Stomach (tissue), 4 donors: ENCODE data around the gene ZNFX1.
"Not testable (repeated sequence)": the region's sequence is repeated elsewhere in the genome, so short reads cannot be mapped to it uniquely, and the experiment has no call there.

Experiments
- EP300 ChIP-seq: sonication (generic); formaldehyde crosslinking; IDR thresholded peaks from one replicate; pipeline ENCODE4 v1.6.1; 2017; ENCODE audit warnings: antibody characterized with exemption
- POLR2A ChIP-seq, 4 donors: fragments of 450-650 bp; IDR thresholded peaks; one replicate each; pipeline ENCODE4 v1.6.1; 2016; ENCODE audit warnings: antibody characterized with exemption in 4 of 4, control low read depth in 2 of 4, mild to moderate bottlenecking in 1 of 4, moderate library complexity in 1 of 4
- POLR2AphosphoS5 ChIP-seq, 3 donors: sonication (generic); formaldehyde crosslinking; IDR thresholded peaks; one replicate each; pipeline ENCODE4 v1.6.1; 2016; ENCODE audit warnings: antibody characterized with exemption in 3 of 3
- TF ChIP-seq, protein P1 (sequence below), 7 experiments: fragments of 450-650 bp in 4 of 7; fragments of 200-600 bp in 3 of 7; sonication (generic) in 3 of 7; IDR thresholded peaks; one replicate each; pipeline ENCODE4 v1.5.1; 2016 to 2019; ENCODE audit warnings: antibody characterized with exemption in 7 of 7, control low read depth in 2 of 7, mild to moderate bottlenecking in 1 of 7

- TF ChIP-seq, protein P1, sequence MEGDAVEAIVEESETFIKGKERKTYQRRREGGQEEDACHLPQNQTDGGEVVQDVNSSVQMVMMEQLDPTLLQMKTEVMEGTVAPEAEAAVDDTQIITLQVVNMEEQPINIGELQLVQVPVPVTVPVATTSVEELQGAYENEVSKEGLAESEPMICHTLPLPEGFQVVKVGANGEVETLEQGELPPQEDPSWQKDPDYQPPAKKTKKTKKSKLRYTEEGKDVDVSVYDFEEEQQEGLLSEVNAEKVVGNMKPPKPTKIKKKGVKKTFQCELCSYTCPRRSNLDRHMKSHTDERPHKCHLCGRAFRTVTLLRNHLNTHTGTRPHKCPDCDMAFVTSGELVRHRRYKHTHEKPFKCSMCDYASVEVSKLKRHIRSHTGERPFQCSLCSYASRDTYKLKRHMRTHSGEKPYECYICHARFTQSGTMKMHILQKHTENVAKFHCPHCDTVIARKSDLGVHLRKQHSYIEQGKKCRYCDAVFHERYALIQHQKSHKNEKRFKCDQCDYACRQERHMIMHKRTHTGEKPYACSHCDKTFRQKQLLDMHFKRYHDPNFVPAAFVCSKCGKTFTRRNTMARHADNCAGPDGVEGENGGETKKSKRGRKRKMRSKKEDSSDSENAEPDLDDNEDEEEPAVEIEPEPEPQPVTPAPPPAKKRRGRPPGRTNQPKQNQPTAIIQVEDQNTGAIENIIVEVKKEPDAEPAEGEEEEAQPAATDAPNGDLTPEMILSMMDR (IDR thresholded peaks at IDR 0.05) = not testable (repeated sequence)
- TF ChIP-seq POLR2AphosphoS5 (IDR thresholded peaks at IDR 0.05); POLR2A (IDR thresholded peaks at IDR 0.05); EP300: not testable (repeated sequence)
Observed at GRCh38 chr20:49314052-49314451, 36.2 kb upstream of the ZNFX1 start.
